Hepatocyte (in vitro differentiated cells): Measurements from ENCODE around the gene TXNRD1.
"Not testable (repeated sequence)": the region's sequence is repeated elsewhere in the genome, so short reads cannot be mapped to it uniquely, and the experiment has no call there.

ENCODE experiments used
- EZH2 ChIP-seq: fragments of 200-600 bp; sonication (generic); IDR thresholded peaks from 2 replicates; pipeline ENCODE4 v1.6.1; 2016; ENCODE audit warnings: antibody characterized with exemption, mild to moderate bottlenecking, borderline replicate concordance
- EZH2phosphoT487 ChIP-seq: fragments of 200-600 bp; sonication (generic); IDR thresholded peaks from one replicate; pipeline ENCODE4 v1.6.1; 2018; ENCODE audit warnings: antibody characterized with exemption, mild to moderate bottlenecking, low read depth, moderate library complexity; ENCODE audit not compliant: unreplicated experiment, severe bottlenecking
- TF ChIP-seq, protein P1 (sequence below): fragments of 200-600 bp; sonication (generic); IDR thresholded peaks from 2 replicates; pipeline ENCODE4 v1.5.1; 2016; ENCODE audit warnings: antibody characterized with exemption, mild to moderate bottlenecking; ENCODE audit not compliant: poor library complexity

DNA sequence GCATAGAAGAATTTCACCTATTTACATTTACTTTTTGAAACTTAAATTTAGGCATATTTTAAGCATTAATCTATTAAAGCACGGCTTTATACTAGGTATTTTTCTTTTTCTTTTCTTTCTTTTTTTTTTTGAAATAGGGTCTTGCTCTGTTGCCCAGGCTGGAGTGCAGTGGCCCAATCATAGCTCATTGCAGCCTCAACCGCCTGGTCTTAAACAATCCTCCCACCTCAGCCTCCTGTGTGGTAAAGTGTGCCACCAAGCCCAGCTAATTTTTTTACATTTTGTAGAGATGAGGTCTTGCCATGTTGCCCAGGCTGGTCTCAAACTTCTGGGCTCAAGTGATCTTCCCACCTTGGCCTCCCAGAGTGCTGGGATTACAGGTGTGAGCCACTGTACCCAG, 2.9 kb downstream of the TXNRD1 start:
- not testable (repeated sequence) for TF ChIP-seq EZH2phosphoT487, EZH2
- TF ChIP-seq, protein P1, sequence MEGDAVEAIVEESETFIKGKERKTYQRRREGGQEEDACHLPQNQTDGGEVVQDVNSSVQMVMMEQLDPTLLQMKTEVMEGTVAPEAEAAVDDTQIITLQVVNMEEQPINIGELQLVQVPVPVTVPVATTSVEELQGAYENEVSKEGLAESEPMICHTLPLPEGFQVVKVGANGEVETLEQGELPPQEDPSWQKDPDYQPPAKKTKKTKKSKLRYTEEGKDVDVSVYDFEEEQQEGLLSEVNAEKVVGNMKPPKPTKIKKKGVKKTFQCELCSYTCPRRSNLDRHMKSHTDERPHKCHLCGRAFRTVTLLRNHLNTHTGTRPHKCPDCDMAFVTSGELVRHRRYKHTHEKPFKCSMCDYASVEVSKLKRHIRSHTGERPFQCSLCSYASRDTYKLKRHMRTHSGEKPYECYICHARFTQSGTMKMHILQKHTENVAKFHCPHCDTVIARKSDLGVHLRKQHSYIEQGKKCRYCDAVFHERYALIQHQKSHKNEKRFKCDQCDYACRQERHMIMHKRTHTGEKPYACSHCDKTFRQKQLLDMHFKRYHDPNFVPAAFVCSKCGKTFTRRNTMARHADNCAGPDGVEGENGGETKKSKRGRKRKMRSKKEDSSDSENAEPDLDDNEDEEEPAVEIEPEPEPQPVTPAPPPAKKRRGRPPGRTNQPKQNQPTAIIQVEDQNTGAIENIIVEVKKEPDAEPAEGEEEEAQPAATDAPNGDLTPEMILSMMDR, result not testable (repeated sequence)
